ENCODE measurements around the gene FRAT1. TPM values are rescaled to one million over a fixed set of nuclear protein-coding genes. Genes with fewer than 3 reads are reported as not detected.

Gene FRAT1
- total and polyA plus RNA-seq, 2 of the 13 experiments (the other 11 are each of a cell fraction or from before 2014, with no cell fraction given), result 1.7 to 2.3 TPM

DNA sequence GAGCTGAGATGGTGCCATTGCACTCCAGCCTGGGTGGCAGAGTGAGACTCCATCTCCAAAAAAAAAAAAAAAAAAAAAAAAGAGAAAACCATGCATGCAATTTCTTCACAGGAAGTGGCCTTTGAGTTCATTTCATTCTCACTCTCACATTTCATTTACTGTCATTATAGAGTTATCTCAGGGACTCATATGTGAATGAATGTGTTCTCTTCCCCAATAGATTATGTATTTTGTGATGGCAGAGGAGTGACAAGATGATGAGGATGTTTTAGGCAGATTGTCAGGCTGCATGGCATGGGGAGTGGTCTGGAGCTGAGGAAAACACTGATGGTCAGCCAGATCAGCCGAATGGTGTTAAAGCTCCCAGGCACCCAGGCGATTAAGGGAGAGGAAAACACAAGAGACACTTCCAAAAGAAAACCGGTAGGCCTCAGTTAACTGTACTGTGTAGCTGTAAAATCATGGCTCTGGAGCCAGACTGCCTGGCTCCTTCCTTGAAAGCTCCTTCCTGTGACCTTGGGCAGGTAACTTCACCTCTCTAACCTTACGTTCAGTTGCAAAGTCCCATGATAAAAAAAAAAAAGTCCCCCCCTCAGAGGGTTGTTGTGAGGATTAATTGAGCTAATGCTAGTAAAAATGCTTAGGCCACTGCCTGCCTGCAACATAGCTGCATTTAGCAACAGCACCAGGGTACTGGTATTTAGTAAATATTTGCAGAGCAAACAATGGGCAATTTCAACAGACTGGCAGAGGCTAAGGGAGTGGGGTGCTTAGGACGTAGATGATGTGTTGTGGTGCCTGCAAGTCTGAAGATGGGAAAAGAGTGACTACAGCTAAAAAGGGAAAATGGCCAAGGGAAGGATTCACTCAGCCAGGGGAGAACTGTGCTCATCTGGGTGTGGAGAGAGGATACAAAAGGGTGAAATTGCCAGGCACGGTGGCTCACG lies 8.6 kb downstream of the FRAT1 start (continued):
- TF ChIP-seq, protein P1, sequence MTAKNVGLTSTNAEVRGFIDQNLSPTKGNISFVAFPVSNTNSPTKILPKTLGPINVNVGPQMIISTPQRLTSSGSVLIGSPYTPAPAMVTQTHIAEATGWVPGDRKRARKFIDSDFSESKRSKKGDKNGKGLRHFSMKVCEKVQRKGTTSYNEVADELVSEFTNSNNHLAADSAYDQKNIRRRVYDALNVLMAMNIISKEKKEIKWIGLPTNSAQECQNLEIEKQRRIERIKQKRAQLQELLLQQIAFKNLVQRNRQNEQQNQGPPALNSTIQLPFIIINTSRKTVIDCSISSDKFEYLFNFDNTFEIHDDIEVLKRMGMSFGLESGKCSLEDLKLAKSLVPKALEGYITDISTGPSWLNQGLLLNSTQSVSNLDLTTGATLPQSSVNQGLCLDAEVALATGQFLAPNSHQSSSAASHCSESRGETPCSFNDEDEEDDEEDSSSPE (CRISPR knock-in tag; IDR thresholded peaks at IDR 0.05), result no peak; the same call in 1 of the 2 replicates
- TF ChIP-seq, protein P2, sequence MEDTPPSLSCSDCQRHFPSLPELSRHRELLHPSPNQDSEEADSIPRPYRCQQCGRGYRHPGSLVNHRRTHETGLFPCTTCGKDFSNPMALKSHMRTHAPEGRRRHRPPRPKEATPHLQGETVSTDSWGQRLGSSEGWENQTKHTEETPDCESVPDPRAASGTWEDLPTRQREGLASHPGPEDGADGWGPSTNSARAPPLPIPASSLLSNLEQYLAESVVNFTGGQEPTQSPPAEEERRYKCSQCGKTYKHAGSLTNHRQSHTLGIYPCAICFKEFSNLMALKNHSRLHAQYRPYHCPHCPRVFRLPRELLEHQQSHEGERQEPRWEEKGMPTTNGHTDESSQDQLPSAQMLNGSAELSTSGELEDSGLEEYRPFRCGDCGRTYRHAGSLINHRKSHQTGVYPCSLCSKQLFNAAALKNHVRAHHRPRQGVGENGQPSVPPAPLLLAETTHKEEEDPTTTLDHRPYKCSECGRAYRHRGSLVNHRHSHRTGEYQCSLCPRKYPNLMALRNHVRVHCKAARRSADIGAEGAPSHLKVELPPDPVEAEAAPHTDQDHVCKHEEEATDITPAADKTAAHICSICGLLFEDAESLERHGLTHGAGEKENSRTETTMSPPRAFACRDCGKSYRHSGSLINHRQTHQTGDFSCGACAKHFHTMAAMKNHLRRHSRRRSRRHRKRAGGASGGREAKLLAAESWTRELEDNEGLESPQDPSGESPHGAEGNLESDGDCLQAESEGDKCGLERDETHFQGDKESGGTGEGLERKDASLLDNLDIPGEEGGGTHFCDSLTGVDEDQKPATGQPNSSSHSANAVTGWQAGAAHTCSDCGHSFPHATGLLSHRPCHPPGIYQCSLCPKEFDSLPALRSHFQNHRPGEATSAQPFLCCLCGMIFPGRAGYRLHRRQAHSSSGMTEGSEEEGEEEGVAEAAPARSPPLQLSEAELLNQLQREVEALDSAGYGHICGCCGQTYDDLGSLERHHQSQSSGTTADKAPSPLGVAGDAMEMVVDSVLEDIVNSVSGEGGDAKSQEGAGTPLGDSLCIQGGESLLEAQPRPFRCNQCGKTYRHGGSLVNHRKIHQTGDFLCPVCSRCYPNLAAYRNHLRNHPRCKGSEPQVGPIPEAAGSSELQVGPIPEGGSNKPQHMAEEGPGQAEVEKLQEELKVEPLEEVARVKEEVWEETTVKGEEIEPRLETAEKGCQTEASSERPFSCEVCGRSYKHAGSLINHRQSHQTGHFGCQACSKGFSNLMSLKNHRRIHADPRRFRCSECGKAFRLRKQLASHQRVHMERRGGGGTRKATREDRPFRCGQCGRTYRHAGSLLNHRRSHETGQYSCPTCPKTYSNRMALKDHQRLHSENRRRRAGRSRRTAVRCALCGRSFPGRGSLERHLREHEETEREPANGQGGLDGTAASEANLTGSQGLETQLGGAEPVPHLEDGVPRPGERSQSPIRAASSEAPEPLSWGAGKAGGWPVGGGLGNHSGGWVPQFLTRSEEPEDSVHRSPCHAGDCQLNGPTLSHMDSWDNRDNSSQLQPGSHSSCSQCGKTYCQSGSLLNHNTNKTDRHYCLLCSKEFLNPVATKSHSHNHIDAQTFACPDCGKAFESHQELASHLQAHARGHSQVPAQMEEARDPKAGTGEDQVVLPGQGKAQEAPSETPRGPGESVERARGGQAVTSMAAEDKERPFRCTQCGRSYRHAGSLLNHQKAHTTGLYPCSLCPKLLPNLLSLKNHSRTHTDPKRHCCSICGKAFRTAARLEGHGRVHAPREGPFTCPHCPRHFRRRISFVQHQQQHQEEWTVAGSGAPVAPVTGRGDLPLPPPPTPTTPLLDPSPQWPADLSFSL (CRISPR knock-in tag; IDR thresholded peaks at IDR 0.05), result peak; percentile 66; the same call in 1 of the 2 replicates
- TF ChIP-seq ZNF468 (CRISPR knock-in tag; IDR thresholded peaks at IDR 0.05) (no peak), HDAC1 (CRISPR knock-in tag; IDR thresholded peaks at IDR 0.05) (peak; percentile 91), TOE1 (CRISPR knock-in tag; IDR thresholded peaks at IDR 0.05) (no peak), MIXL1 (CRISPR knock-in tag; IDR thresholded peaks at IDR 0.05) (peak; percentile 90; the same call in 1 of the 2 replicates), ZNF331 (CRISPR knock-in tag; IDR thresholded peaks at IDR 0.05) (peak; percentile 79; the same call in 1 of the 2 replicates), FOXK1 (CRISPR knock-in tag; IDR thresholded peaks at IDR 0.05; ENCODE audit: borderline replicate concordance, low read depth) (peak; percentile 75; the same call in 1 of the 2 replicates)
- TF ChIP-seq, protein P3, sequence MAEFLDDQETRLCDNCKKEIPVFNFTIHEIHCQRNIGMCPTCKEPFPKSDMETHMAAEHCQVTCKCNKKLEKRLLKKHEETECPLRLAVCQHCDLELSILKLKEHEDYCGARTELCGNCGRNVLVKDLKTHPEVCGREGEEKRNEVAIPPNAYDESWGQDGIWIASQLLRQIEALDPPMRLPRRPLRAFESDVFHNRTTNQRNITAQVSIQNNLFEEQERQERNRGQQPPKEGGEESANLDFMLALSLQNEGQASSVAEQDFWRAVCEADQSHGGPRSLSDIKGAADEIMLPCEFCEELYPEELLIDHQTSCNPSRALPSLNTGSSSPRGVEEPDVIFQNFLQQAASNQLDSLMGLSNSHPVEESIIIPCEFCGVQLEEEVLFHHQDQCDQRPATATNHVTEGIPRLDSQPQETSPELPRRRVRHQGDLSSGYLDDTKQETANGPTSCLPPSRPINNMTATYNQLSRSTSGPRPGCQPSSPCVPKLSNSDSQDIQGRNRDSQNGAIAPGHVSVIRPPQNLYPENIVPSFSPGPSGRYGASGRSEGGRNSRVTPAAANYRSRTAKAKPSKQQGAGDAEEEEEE (CRISPR knock-in tag; IDR thresholded peaks at IDR 0.05; ENCODE audit: borderline replicate concordance), result 0 out of 2 replicates have a peak, but pooled peaks have one; percentile 25
- TF ChIP-seq, protein P4, sequence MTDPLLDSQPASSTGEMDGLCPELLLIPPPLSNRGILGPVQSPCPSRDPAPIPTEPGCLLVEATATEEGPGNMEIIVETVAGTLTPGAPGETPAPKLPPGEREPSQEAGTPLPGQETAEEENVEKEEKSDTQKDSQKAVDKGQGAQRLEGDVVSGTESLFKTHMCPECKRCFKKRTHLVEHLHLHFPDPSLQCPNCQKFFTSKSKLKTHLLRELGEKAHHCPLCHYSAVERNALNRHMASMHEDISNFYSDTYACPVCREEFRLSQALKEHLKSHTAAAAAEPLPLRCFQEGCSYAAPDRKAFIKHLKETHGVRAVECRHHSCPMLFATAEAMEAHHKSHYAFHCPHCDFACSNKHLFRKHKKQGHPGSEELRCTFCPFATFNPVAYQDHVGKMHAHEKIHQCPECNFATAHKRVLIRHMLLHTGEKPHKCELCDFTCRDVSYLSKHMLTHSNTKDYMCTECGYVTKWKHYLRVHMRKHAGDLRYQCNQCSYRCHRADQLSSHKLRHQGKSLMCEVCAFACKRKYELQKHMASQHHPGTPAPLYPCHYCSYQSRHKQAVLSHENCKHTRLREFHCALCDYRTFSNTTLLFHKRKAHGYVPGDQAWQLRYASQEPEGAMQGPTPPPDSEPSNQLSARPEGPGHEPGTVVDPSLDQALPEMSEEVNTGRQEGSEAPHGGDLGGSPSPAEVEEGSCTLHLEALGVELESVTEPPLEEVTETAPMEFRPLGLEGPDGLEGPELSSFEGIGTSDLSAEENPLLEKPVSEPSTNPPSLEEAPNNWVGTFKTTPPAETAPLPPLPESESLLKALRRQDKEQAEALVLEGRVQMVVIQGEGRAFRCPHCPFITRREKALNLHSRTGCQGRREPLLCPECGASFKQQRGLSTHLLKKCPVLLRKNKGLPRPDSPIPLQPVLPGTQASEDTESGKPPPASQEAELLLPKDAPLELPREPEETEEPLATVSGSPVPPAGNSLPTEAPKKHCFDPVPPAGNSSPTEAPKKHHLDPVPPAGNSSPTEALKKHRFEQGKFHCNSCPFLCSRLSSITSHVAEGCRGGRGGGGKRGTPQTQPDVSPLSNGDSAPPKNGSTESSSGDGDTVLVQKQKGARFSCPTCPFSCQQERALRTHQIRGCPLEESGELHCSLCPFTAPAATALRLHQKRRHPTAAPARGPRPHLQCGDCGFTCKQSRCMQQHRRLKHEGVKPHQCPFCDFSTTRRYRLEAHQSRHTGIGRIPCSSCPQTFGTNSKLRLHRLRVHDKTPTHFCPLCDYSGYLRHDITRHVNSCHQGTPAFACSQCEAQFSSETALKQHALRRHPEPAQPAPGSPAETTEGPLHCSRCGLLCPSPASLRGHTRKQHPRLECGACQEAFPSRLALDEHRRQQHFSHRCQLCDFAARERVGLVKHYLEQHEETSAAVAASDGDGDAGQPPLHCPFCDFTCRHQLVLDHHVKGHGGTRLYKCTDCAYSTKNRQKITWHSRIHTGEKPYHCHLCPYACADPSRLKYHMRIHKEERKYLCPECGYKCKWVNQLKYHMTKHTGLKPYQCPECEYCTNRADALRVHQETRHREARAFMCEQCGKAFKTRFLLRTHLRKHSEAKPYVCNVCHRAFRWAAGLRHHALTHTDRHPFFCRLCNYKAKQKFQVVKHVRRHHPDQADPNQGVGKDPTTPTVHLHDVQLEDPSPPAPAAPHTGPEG (CRISPR knock-in tag; IDR thresholded peaks at IDR 0.05), result 0 out of 2 replicates have a peak, but pooled peaks have one; percentile 64

All from HepG2 (cell line).